WTC11 (cell line): ENCODE results near the gene ILK.

Experiments
- CTCF ChIP-seq: fragments of 200-600 bp; IDR thresholded peaks from 2 replicates; pipeline ENCODE4 v1.8.0; 2022; ENCODE audit warnings: antibody characterized with exemption
- MAX ChIP-seq: sonication (generic); formaldehyde crosslinking; IDR thresholded peaks from 2 replicates; pipeline ENCODE4 v1.8.0; 2022; ENCODE audit warnings: mild to moderate bottlenecking, missing genetic modification reagents
- ZNF416 ChIP-seq: fragments of 250-450 bp; sonication (Bioruptor Pico); IDR thresholded peaks from 2 replicates; pipeline ENCODE4 v1.9.0; 2021; ENCODE audit warnings: mild to moderate bottlenecking, inconsistent platforms
- TF ChIP-seq, protein P1 (sequence below): sonication (generic); formaldehyde crosslinking; IDR thresholded peaks from 2 replicates; pipeline ENCODE4 v1.8.0; 2022; ENCODE audit warnings: mild to moderate bottlenecking, missing genetic modification reagents

DNA sequence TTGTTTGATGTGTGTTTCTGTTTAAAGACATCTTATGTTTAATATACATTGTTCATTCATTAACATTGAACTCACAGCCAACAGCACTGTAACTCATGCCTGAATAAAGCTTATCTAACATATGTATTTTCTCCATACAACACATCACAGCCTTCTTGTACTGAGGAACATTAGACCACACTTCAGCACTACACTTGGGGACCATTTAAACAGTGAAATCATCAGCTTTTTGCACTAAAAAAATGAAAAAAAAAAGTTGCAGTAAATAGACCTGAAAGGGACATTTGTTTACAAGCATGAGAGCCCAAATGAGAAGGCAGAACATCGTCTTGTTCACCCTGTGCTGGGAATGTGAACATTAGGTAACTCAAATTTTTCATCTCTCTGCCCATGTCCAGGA is 31.0 kb downstream of the ILK start:
- TF ChIP-seq MAX (CRISPR knock-in tag) (no peak), CTCF (no peak), ZNF416 (no peak)
- TF ChIP-seq, protein P1, sequence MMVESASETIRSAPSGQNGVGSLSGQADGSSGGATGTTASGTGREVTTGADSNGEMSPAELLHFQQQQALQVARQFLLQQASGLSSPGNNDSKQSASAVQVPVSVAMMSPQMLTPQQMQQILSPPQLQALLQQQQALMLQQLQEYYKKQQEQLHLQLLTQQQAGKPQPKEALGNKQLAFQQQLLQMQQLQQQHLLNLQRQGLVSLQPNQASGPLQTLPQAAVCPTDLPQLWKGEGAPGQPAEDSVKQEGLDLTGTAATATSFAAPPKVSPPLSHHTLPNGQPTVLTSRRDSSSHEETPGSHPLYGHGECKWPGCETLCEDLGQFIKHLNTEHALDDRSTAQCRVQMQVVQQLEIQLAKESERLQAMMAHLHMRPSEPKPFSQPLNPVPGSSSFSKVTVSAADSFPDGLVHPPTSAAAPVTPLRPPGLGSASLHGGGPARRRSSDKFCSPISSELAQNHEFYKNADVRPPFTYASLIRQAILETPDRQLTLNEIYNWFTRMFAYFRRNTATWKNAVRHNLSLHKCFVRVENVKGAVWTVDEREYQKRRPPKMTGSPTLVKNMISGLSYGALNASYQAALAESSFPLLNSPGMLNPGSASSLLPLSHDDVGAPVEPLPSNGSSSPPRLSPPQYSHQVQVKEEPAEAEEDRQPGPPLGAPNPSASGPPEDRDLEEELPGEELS (CRISPR knock-in tag) = no peak
